ENCODE results near the gene MORC2.

The MORC2 gene

GRCh38 chr22:30885001-30885366 is 83.6 kb downstream of the MORC2 start:
- no peak for TF ChIP-seq CTCF (IDR thresholded peaks at IDR 0.05; ENCODE audit: insufficient read depth, missing control alignments)
- FAIRE-seq (no peak), DNase-seq (ENCODE audit: insufficient read length, low spot score) (no peak)

- FAIRE-seq = no peak
- no peak for TF ChIP-seq CTCF (IDR thresholded peaks at IDR 0.05; ENCODE audit: insufficient read depth, missing control alignments)
- no peak for DNase-seq (ENCODE audit: insufficient read length, low spot score)
Observed at GRCh38 chr22:30884211-30885000, 84.2 kb downstream of the MORC2 start.

- no peak for FAIRE-seq
Observed at GRCh38 chr22:30883586-30884145, 84.9 kb downstream of the MORC2 start.

GRCh38 chr22:30882974-30883533 is 85.5 kb downstream of the MORC2 start:
- FAIRE-seq (no peak), DNase-seq (ENCODE audit: insufficient read length, low spot score) (no peak)
- no peak for TF ChIP-seq CTCF (IDR thresholded peaks at IDR 0.05; ENCODE audit: insufficient read depth, missing control alignments)

More at GRCh38 chr22:30883586-30884145, 84.9 kb downstream of the MORC2 start:
- no peak for DNase-seq (ENCODE audit: insufficient read length, low spot score)
- no peak for TF ChIP-seq CTCF (IDR thresholded peaks at IDR 0.05; ENCODE audit: insufficient read depth, missing control alignments)

GRCh38 chr22:30882184-30882717 is 86.3 kb downstream of the MORC2 start:
- FAIRE-seq = no peak
- no peak for TF ChIP-seq CTCF (IDR thresholded peaks at IDR 0.05; ENCODE audit: insufficient read depth, missing control alignments)
- no peak for DNase-seq (ENCODE audit: insufficient read length, low spot score)

GRCh38 chr22:30881361-30882183 is 87.0 kb downstream of the MORC2 start:
- FAIRE-seq = no peak

More at GRCh38 chr22:30881361-30882183, 87.0 kb downstream of the MORC2 start:
- DNase-seq (ENCODE audit: insufficient read length, low spot score) = peak; percentile 72
- no peak for TF ChIP-seq CTCF (IDR thresholded peaks at IDR 0.05; ENCODE audit: insufficient read depth, missing control alignments)
